BJ (cell line): ENCODE results near the gene ZNF622. TPM values are rescaled to one million over a fixed set of nuclear protein-coding genes. Genes with fewer than 3 reads are reported as not detected.
A peak's percentile ranks its signal among the peaks of the same experiment; 100 is the strongest.
"Not testable (repeated sequence)": the region's sequence is repeated elsewhere in the genome, so short reads cannot be mapped to it uniquely, and the experiment has no call there.

Experiments used
- CTCF ChIA-PET: fragments of 350-600 bp; formaldehyde crosslinking; extraction: SDS; loops from one replicate; lab custom pipeline; 2021; ENCODE audit warnings: antibody characterized with exemption, inconsistent platforms; lab: Yijun Ruan, JAX
- POLR2A ChIA-PET: fragments of 300-600 bp; sonication (Branson Sonifier 250); formaldehyde crosslinking; extraction: SDS; loops from one replicate; lab custom pipeline; 2021; ENCODE audit warnings: antibody characterized with exemption; lab: Charles Lee
- DNase-seq: peaks from one replicate; pipeline ENCODE4 v3.0.0-alpha.2; 2011; ENCODE audit warnings: low read depth
- H3K27me3 ChIP-seq: 2 replicates; pipeline ENCODE4 v1.6.0; 2011; ENCODE audit warnings: low read length; ENCODE audit not compliant: control insufficient read depth, insufficient read depth
- H3K36me3 ChIP-seq: 2 replicates; pipeline ENCODE4 v1.5.1; 2011; ENCODE audit warnings: low read length; ENCODE audit not compliant: control insufficient read depth, insufficient read depth
- H3K4me3 ChIP-seq: 2 replicates; pipeline ENCODE4 v1.5.1; 2011; ENCODE audit warnings: low read depth, mild to moderate bottlenecking, control low read depth, low read length
- polyA plus RNA-seq: library from polyadenylated mRNA; depleted of rRNA; stranded (reverse); fragments of >200 nt; gene quantifications from 2 replicates; pipeline ENCODE4 v1.2.3, GENCODE V29; 2011
- TF ChIP-seq, protein P1 (sequence below): IDR thresholded peaks from 2 replicates; pipeline ENCODE4 v1.5.1; 2011; ENCODE audit warnings: low read depth, mild to moderate bottlenecking, control low read depth, inconsistent platforms, low read length, moderate library complexity; ENCODE audit not compliant: insufficient read depth

The ZNF622 gene
- polyA plus RNA-seq, 1 experiment = 16.9 TPM

DNA sequence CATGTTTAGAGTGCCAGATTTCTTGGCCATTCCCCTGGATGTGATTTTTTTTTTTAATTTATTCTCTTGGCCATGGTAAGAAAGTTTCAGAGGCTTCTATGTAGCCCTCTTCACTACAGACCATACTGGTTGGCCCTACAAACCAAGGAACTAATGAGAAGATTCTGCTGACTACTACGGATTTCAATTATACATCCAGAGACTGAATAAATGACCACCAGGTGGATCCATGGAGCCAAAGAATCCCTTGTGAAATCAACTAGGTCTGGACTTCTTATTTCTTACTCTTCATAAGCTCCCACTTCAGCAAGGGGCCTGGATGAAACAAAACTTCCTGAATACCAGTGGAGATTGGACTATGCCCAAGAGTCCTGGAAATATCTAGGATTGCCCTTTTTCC is 27.6 kb downstream of the ZNF622 start:
- POLR2A ChIA-PET = no interaction called here
- H3K36me3 ChIP-seq = no peaks in the 10 kb centered on the region
- DNase-seq = no peak
- no peaks in the 10 kb centered on the region for H3K27me3 ChIP-seq
- TF ChIP-seq, protein P1, sequence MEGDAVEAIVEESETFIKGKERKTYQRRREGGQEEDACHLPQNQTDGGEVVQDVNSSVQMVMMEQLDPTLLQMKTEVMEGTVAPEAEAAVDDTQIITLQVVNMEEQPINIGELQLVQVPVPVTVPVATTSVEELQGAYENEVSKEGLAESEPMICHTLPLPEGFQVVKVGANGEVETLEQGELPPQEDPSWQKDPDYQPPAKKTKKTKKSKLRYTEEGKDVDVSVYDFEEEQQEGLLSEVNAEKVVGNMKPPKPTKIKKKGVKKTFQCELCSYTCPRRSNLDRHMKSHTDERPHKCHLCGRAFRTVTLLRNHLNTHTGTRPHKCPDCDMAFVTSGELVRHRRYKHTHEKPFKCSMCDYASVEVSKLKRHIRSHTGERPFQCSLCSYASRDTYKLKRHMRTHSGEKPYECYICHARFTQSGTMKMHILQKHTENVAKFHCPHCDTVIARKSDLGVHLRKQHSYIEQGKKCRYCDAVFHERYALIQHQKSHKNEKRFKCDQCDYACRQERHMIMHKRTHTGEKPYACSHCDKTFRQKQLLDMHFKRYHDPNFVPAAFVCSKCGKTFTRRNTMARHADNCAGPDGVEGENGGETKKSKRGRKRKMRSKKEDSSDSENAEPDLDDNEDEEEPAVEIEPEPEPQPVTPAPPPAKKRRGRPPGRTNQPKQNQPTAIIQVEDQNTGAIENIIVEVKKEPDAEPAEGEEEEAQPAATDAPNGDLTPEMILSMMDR = peak; percentile 29
- CTCF ChIA-PET = interaction anchor here (0.8 to 3.0 kb wide), 6 partner anchors 10 to 260 kb away, joined by 3 to 9 read pairs (median 4); no protein-coding TSS in a partner anchor
- no peak overlapping the region for H3K4me3 ChIP-seq

DNA sequence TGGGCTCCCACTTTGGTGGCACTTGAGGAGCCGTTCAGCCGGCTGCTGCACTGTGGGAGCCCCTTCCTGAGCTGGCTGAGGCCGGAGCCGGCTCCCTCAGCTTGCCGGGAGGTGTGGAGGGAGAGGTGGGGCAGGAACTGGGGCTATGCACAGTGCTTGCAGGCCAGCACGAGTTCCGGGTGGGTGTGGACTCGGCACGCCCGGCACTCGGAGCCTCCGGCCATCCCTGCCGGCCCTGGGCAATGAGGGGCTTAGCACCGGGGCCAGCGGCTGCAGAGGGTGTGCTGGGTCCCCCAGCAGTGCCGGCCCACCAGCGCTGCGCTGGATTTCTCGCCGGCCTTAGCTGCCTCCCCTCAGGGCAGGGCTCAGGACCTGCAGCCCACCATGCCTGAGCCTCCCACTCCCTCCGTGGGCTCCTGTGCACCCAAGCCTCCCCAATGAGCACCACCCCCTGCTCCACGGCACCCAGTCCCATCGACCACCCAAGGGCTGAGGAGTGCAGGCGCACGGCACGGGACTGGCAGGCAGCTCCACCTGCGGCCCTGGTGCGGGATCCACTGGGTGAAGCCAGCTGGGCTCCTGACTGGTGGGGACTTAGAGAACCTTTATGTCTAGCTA is 29.4 kb downstream of the ZNF622 start:
- H3K36me3 ChIP-seq, H3K4me3 ChIP-seq, POLR2A ChIA-PET, H3K27me3 ChIP-seq, DNase-seq: not testable (repeated sequence)
- CTCF ChIA-PET = interaction anchor here (3.0 kb wide), 1 partner anchor 19 kb away, joined by 9 read pairs; no protein-coding TSS in a partner anchor

DNA sequence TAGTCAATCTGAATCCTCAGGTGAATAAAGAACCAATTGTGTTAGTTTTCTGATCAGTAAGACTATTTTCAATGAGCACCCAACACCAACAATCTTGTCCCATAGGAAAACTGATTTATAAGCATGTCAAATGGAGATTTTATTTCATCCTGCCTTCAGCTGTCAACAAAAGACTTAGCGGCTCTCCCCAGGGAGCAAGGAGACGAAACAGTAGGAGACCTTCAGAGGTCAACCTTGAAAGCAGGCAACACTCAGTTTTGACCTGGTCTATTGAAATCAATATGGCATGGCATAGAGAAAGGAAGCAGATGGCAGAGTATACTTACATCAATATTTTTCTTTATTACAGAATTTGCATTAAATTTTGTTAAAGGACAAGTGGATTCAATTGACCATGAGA is 34.1 kb downstream of the ZNF622 start:
- ChIA-PET POLR2A (no interaction called here), CTCF (no interaction called here)
- Histone ChIP-seq H3K36me3 (no peaks in the 10 kb centered on the region), H3K4me3 (no peak overlapping the region), H3K27me3 (no peaks in the 10 kb centered on the region)
- TF ChIP-seq, protein P1 = no peak
- DNase-seq = no peak

DNA sequence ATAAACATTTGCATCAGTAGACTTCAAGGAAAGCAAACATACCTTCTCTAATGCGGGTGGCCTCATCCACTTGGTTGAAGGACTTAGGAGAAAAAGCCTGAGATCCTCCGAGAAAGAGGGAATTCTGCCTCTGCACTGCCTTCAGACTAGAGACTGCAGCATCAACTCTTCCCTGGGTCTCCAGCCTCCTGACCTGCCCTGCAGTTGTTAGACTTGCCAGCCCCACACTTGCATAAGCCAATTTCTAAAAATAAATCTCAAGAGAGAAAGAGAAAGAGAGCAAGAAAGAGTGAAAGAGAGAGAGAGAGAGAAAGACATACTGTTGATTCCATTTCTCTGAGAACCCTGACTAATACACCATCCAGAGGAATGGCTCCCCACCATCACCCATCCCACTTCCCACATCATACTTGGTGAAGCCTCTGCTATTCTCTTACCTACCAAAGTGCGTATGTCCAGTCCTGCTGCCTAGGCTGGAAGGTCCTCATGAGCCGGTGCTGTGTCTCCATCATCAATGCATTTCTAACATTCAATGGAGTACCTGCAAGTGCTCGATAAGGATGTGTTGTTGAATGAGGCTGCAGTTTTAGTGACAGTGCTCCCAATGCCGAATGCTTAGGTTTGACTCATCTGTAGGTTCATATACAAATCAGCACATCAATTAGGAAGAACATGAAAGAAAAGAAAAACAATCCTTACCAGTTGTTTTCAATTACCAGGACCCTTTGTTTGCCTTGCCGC is 35.1 kb downstream of the ZNF622 start:
- no peak for DNase-seq
- TF ChIP-seq, protein P1 = no peak
- no peaks in the 10 kb centered on the region for H3K36me3 ChIP-seq
- ChIA-PET CTCF (no interaction called here), POLR2A (no interaction called here)
- no peaks in the 10 kb centered on the region for H3K27me3 ChIP-seq
- H3K4me3 ChIP-seq = no peak overlapping the region

DNA sequence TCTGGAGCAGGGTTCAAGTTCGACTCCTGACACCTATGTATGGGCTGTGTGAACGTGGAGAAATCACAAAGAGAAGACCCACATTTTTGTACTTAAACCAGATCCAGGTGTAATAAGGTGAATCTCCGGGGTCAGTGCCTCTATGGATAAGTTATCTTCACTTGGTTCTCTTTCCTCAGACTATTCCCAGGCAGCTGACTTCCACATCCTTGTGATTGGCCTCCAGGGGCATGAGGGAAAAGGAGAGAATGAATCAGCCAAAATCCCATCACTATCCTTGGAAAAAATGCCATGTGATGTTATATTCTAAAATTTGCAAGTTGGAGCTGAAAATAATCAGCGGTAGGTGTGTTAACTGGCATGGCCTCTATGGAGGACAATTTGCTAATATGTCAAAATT is 37.2 kb downstream of the ZNF622 start:
- CTCF ChIA-PET = interaction anchor here (1.3 to 1.8 kb wide), 2 partner anchors 9 to 28 kb away, joined by 3 to 5 read pairs; no protein-coding TSS in a partner anchor
- POLR2A ChIA-PET = no interaction called here
- H3K4me3 ChIP-seq = no peak overlapping the region
- H3K27me3 ChIP-seq = no peaks in the 10 kb centered on the region
- no peak for DNase-seq
- no peaks in the 10 kb centered on the region for H3K36me3 ChIP-seq
- TF ChIP-seq, protein P1 = no peak
